Measurements from ENCODE around the gene DCC. TPM values are rescaled to one million over a fixed set of nuclear protein-coding genes. Genes with fewer than 3 reads are reported as not detected.

The DCC gene
- total RNA-seq, 1 experiment from 2014 or later, result 0.39 TPM

DNA sequence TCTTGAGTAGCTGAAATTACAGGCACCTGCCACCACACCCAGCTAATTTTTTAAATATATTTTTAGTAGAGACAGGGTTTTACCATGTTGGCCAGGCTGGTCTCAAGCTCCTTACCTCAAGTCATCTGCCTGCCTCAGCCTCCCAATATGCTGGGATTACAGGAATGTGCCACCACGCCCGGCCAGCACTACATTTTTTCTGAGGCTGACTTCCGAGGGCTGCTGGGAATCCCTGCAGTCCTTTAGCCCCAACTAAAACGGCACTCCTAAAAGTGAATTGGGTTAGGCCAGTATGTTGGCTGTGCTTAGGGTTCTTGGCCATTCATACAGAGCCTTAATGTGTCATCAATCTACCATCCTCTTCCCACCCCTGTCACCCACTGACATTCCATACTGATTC is 375.4 kb downstream of the DCC start:
- H3K4me3 Mint-ChIP-seq (ENCODE audit: unreplicated experiment), result no peak overlapping the region
- intact Hi-C loops (cut with micrococcal nuclease; ENCODE audit: unreplicated experiment), result loop anchor here (10.0 kb wide), 1 partner anchor 439 kb away; no protein-coding TSS in a partner anchor
- DNase-seq, result no peak
- H3K4me1 Mint-ChIP-seq (ENCODE audit: low read depth, unreplicated experiment), result no peaks in the 10 kb centered on the region
- POLR2A ChIA-PET, result no interaction called here
- H3K27ac Mint-ChIP-seq (ENCODE audit: unreplicated experiment), result no peak overlapping the region
- CTCF ChIA-PET, result no interaction called here
- Histone ChIP-seq H3K36me3 (ENCODE audit: control insufficient read depth, insufficient read depth, low read length) (no peaks in the 10 kb centered on the region), H3K27me3 (replicated peaks; ENCODE audit: control insufficient read depth, insufficient read depth, low read length) (no peaks in the 10 kb centered on the region), H3K4me1 (no peaks in the 10 kb centered on the region), H3K4me3 (ENCODE audit: low read depth, low read length) (no peak overlapping the region), H3K9me3 (no peaks in the 10 kb centered on the region)
- BruUV-seq (replicated peaks), result no TSS peak
- no peaks in the 10 kb centered on the region for H3K9me3 Mint-ChIP-seq (ENCODE audit: unreplicated experiment)
- H3K36me3 Mint-ChIP-seq (ENCODE audit: insufficient read depth, unreplicated experiment), result no peaks in the 10 kb centered on the region
- TF ChIP-seq, protein P1, sequence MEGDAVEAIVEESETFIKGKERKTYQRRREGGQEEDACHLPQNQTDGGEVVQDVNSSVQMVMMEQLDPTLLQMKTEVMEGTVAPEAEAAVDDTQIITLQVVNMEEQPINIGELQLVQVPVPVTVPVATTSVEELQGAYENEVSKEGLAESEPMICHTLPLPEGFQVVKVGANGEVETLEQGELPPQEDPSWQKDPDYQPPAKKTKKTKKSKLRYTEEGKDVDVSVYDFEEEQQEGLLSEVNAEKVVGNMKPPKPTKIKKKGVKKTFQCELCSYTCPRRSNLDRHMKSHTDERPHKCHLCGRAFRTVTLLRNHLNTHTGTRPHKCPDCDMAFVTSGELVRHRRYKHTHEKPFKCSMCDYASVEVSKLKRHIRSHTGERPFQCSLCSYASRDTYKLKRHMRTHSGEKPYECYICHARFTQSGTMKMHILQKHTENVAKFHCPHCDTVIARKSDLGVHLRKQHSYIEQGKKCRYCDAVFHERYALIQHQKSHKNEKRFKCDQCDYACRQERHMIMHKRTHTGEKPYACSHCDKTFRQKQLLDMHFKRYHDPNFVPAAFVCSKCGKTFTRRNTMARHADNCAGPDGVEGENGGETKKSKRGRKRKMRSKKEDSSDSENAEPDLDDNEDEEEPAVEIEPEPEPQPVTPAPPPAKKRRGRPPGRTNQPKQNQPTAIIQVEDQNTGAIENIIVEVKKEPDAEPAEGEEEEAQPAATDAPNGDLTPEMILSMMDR (IDR thresholded peaks at IDR 0.05; ENCODE audit: insufficient read depth in 1 of 2, low read depth in 1 of 2, low read length in 1 of 2, severe bottlenecking in 1 of 2, unreplicated experiment in 1 of 2), result no peak
- no peaks in the 10 kb centered on the region for H3K27me3 Mint-ChIP-seq (ENCODE audit: insufficient read depth, unreplicated experiment)

DNA sequence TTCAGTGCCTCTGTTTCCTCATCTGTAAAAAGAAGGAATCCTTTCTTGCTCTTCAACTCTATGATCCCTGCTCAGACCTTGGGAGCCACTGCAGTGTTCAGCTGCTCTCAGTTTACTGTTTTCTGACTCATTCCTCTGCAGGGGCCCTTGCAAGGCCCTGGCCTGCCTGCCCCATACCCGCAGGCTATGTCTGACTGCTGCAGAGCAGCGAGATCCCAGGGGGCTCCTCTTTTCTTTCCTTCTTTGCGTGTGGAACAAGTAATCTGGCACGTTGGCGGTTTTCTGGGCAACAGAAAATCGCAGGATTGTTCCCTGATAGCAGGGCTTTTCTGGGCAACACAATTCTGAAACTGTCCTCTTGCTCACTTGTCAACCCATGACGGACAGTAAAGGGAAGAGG is 376.0 kb downstream of the DCC start:
- no peak overlapping the region for H3K4me3 Mint-ChIP-seq (ENCODE audit: unreplicated experiment)
- H3K4me1 ChIP-seq, result no peaks in the 10 kb centered on the region
- CTCF ChIA-PET, result no interaction called here
- H3K27me3 Mint-ChIP-seq (ENCODE audit: insufficient read depth, unreplicated experiment), result no peaks in the 10 kb centered on the region
- H3K27me3 ChIP-seq (replicated peaks; ENCODE audit: control insufficient read depth, insufficient read depth, low read length), result no peaks in the 10 kb centered on the region
- DNase-seq, result no peak
- intact Hi-C loops (cut with micrococcal nuclease; ENCODE audit: unreplicated experiment), result loop anchor here (10.0 kb wide), 1 partner anchor 439 kb away; no protein-coding TSS in a partner anchor
- H3K36me3 Mint-ChIP-seq (ENCODE audit: insufficient read depth, unreplicated experiment), result no peaks in the 10 kb centered on the region
- no peaks in the 10 kb centered on the region for H3K9me3 Mint-ChIP-seq (ENCODE audit: unreplicated experiment)
- no peaks in the 10 kb centered on the region for H3K36me3 ChIP-seq (ENCODE audit: control insufficient read depth, insufficient read depth, low read length)
- H3K4me1 Mint-ChIP-seq (ENCODE audit: low read depth, unreplicated experiment), result no peaks in the 10 kb centered on the region
- POLR2A ChIA-PET, result no interaction called here
- no peaks in the 10 kb centered on the region for H3K9me3 ChIP-seq
- H3K4me3 ChIP-seq (ENCODE audit: low read depth, low read length), result no peak overlapping the region
- TF ChIP-seq, protein P1 (IDR thresholded peaks at IDR 0.05; ENCODE audit: insufficient read depth in 1 of 2, low read depth in 1 of 2, low read length in 1 of 2, severe bottlenecking in 1 of 2, unreplicated experiment in 1 of 2), result no peak
- BruUV-seq (replicated peaks), result no TSS peak
- H3K27ac Mint-ChIP-seq (ENCODE audit: unreplicated experiment), result no peak overlapping the region

GRCh38 chr18:52716973-52717372 is 377.0 kb downstream of the DCC start:
- Histone ChIP-seq H3K27me3 (replicated peaks; ENCODE audit: control insufficient read depth, insufficient read depth, low read length) (no peaks in the 10 kb centered on the region), H3K36me3 (ENCODE audit: control insufficient read depth, insufficient read depth, low read length) (no peaks in the 10 kb centered on the region), H3K9me3 (no peaks in the 10 kb centered on the region), H3K4me1 (no peaks in the 10 kb centered on the region), H3K4me3 (ENCODE audit: low read depth, low read length) (no peak overlapping the region)
- POLR2A ChIA-PET, result no interaction called here
- CTCF ChIA-PET, result interaction anchor here (0.6 to 1.2 kb wide), 5 partner anchors 72 to 663 kb away, joined by 3 to 9 read pairs (median 4); no protein-coding TSS in a partner anchor
- no peaks in the 10 kb centered on the region for H3K9me3 Mint-ChIP-seq (ENCODE audit: unreplicated experiment)
- intact Hi-C loops (cut with micrococcal nuclease; ENCODE audit: unreplicated experiment), result loop anchor here (1.0 to 10.0 kb wide), 3 partner anchors 187 to 438 kb away; no protein-coding TSS in a partner anchor
- no peak overlapping the region for H3K27ac Mint-ChIP-seq (ENCODE audit: unreplicated experiment)
- no peaks in the 10 kb centered on the region for H3K4me1 Mint-ChIP-seq (ENCODE audit: low read depth, unreplicated experiment)
- no peak overlapping the region for H3K4me3 Mint-ChIP-seq (ENCODE audit: unreplicated experiment)
- TF ChIP-seq, protein P1 (IDR thresholded peaks at IDR 0.05; ENCODE audit: insufficient read depth in 1 of 2, low read depth in 1 of 2, low read length in 1 of 2, severe bottlenecking in 1 of 2, unreplicated experiment in 1 of 2), result peak; percentile 27 to 50
- no peaks in the 10 kb centered on the region for H3K27me3 Mint-ChIP-seq (ENCODE audit: insufficient read depth, unreplicated experiment)
- H3K36me3 Mint-ChIP-seq (ENCODE audit: insufficient read depth, unreplicated experiment), result no peaks in the 10 kb centered on the region
- DNase-seq, result peak; percentile 32 to 36
- no TSS peak for BruUV-seq (replicated peaks)

Measured in Caco-2 (cell line).